Hematopoietic multipotent progenitor cell treated with erythropoietin and hydrocortisone succinate and interleukin-3 and kit ligand, for 17 days (in vitro differentiated cells): ENCODE results near the gene ASTE1.
"Not testable (repeated sequence)": the region's sequence is repeated elsewhere in the genome, so short reads cannot be mapped to it uniquely, and the experiment has no call there.

Experiments
- DNase-seq: peaks from one replicate; pipeline ENCODE4 v3.0.0-alpha.2; 2015; ENCODE audit warnings: low spot score

Gene ASTE1

GRCh38 chr3:131007782-131008181 lies 18.8 kb downstream of the ASTE1 start:
- DNase-seq, result no peak

GRCh38 chr3:131007256-131007655 lies 19.4 kb downstream of the ASTE1 start:
- no peak for DNase-seq

- DNase-seq, result no peak
These were observed 22.0 kb downstream of the ASTE1 start for GRCh38 chr3:131004603-131005002.

GRCh38 chr3:131001071-131001470 lies 25.6 kb downstream of the ASTE1 start:
- no peak for DNase-seq

- DNase-seq, result no peak
These were observed 29.3 kb downstream of the ASTE1 start for GRCh38 chr3:130997289-130997688.

- no peak for DNase-seq
These were observed 34.3 kb downstream of the ASTE1 start for GRCh38 chr3:130992344-130992743.

- DNase-seq, result no peak
These were observed 35.5 kb downstream of the ASTE1 start for GRCh38 chr3:130991126-130991525.

- no peak for DNase-seq
These were observed 36.3 kb downstream of the ASTE1 start for GRCh38 chr3:130990282-130990681.

GRCh38 chr3:130981469-130981868 lies 45.2 kb downstream of the ASTE1 start:
- DNase-seq, result no peak

- DNase-seq, result no peak
These were observed 47.5 kb downstream of the ASTE1 start for GRCh38 chr3:130979117-130979516.

- no peak for DNase-seq
These were observed 49.9 kb downstream of the ASTE1 start for GRCh38 chr3:130976706-130977105.

GRCh38 chr3:130975251-130975650 lies 51.4 kb downstream of the ASTE1 start:
- no peak for DNase-seq

- DNase-seq, result no peak
These were observed 52.4 kb downstream of the ASTE1 start for GRCh38 chr3:130974201-130974600.

- DNase-seq, result no peak
These were observed 53.2 kb downstream of the ASTE1 start for GRCh38 chr3:130973406-130973805.

- not testable (repeated sequence) for DNase-seq
These were observed 54.0 kb downstream of the ASTE1 start for GRCh38 chr3:130972592-130972991.

GRCh38 chr3:130971208-130971607 lies 55.4 kb downstream of the ASTE1 start:
- DNase-seq, result no peak

GRCh38 chr3:130969621-130970020 lies 57.0 kb downstream of the ASTE1 start:
- no peak for DNase-seq

GRCh38 chr3:130968221-130968620 lies 58.4 kb downstream of the ASTE1 start:
- no peak for DNase-seq

GRCh38 chr3:130967281-130967680 lies 59.3 kb downstream of the ASTE1 start:
- DNase-seq, result no peak

GRCh38 chr3:130963878-130964277 lies 62.7 kb downstream of the ASTE1 start:
- no peak for DNase-seq
